HepG2 (cell line): ENCODE data around the gene SLC2A11. TPM values are rescaled to one million over a fixed set of nuclear protein-coding genes. Genes with fewer than 3 reads are reported as not detected.

ENCODE experiments used
- ARID3A ChIP-seq: IDR thresholded peaks from 2 replicates; pipeline ENCODE4 v1.6.1; 2012; ENCODE audit warnings: low read depth, low read length, improper control_type of control experiment
- ATF6 ChIP-seq: sonication (generic); formaldehyde crosslinking; conservative IDR thresholded peaks from 2 replicates; pipeline ENCODE4 v1.4.0; 2020; ENCODE audit warnings: missing genetic modification reagents
- FOXO4 ChIP-seq: sonication (generic); formaldehyde crosslinking; conservative IDR thresholded peaks from 2 replicates; pipeline ENCODE4 v1.8.1; 2023; ENCODE audit warnings: missing genetic modification reagents
- GATAD2A ChIP-seq: IDR thresholded peaks from 2 replicates; pipeline ENCODE4 v1.6.1; 2016
- KDM1A ChIP-seq: IDR thresholded peaks from 2 replicates; pipeline ENCODE4 v1.6.1; 2016; ENCODE audit warnings: missing compliant biosample characterization
- MYC ChIP-seq: sonication (generic); formaldehyde crosslinking; IDR thresholded peaks from 2 replicates; pipeline ENCODE4 v1.9.0; 2021; ENCODE audit warnings: missing genetic modification reagents, borderline replicate concordance
- NFYB ChIP-seq: sonication (generic); formaldehyde crosslinking; IDR thresholded peaks from 2 replicates; pipeline ENCODE4 v1.4.0; 2020; ENCODE audit warnings: missing genetic modification reagents
- NR0B2 ChIP-seq: sonication (generic); formaldehyde crosslinking; IDR thresholded peaks from 2 replicates; pipeline ENCODE4 v1.4.0; 2020; ENCODE audit warnings: mild to moderate bottlenecking, missing genetic modification reagents
- PITX1 ChIP-seq: sonication (generic); formaldehyde crosslinking; IDR thresholded peaks from 2 replicates; pipeline ENCODE4 v1.5.1; 2020; ENCODE audit warnings: mild to moderate bottlenecking, missing genetic modification reagents
- POLR2A ChIP-seq, 2 experiments: IDR thresholded peaks; 2 replicates each; pipeline ENCODE4 v1.6.1; 2011; ENCODE audit warnings: low read depth in 2 of 2, low read length in 2 of 2, mild to moderate bottlenecking in 1 of 2, moderate library complexity in 1 of 2; ENCODE audit not compliant: insufficient read depth in 1 of 2
- SP4 ChIP-seq: sonication (generic); formaldehyde crosslinking; IDR thresholded peaks from 2 replicates; pipeline ENCODE4 v1.8.1; 2023; ENCODE audit warnings: mild to moderate bottlenecking, missing genetic modification reagents
- TEF ChIP-seq: sonication (generic); formaldehyde crosslinking; IDR thresholded peaks from 2 replicates; pipeline ENCODE4 v1.5.0; 2020; ENCODE audit warnings: missing genetic modification reagents
- ZBTB49 ChIP-seq: sonication (generic); formaldehyde crosslinking; IDR thresholded peaks from 2 replicates; pipeline ENCODE4 v1.4.0; 2020; ENCODE audit warnings: missing genetic modification reagents, borderline replicate concordance
- ZBTB7B ChIP-seq: sonication (generic); formaldehyde crosslinking; IDR thresholded peaks from 2 replicates; pipeline ENCODE4 v1.4.0; 2020; ENCODE audit warnings: missing genetic modification reagents
- ZNF225 ChIP-seq: sonication (generic); formaldehyde crosslinking; IDR thresholded peaks from 2 replicates; pipeline ENCODE4 v1.4.0; 2020; ENCODE audit warnings: mild to moderate bottlenecking, missing genetic modification reagents
- ZNF234 ChIP-seq: sonication (generic); formaldehyde crosslinking; conservative IDR thresholded peaks from 2 replicates; pipeline ENCODE4 v1.5.1; 2020; ENCODE audit warnings: mild to moderate bottlenecking, missing genetic modification reagents
- ZNF282 ChIP-seq: fragments of 450-650 bp; IDR thresholded peaks from 2 replicates; pipeline ENCODE4 v1.6.1; 2018; ENCODE audit not compliant: partially characterized antibody
- ZNF296 ChIP-seq: sonication (generic); formaldehyde crosslinking; conservative IDR thresholded peaks from 2 replicates; pipeline ENCODE4 v1.5.0; 2020; ENCODE audit warnings: mild to moderate bottlenecking, missing genetic modification reagents
- ZNF350 ChIP-seq: sonication (generic); formaldehyde crosslinking; IDR thresholded peaks from 2 replicates; pipeline ENCODE4 v1.4.0; 2020; ENCODE audit warnings: mild to moderate bottlenecking, low read depth, missing genetic modification reagents, borderline replicate concordance
- ZNF552 ChIP-seq: sonication (generic); formaldehyde crosslinking; IDR thresholded peaks from 2 replicates; pipeline ENCODE4 v1.9.0; 2022; ENCODE audit warnings: missing genetic modification reagents, mild to moderate bottlenecking, borderline replicate concordance
- ZNF737 ChIP-seq: sonication (generic); formaldehyde crosslinking; IDR thresholded peaks from 2 replicates; pipeline ENCODE4 v1.5.0; 2020; ENCODE audit warnings: missing genetic modification reagents, mild to moderate bottlenecking, borderline replicate concordance
- polyA plus RNA-seq, 8 experiments: library from polyadenylated mRNA; depleted of rRNA in 3 of 8; stranded (reverse) in 7 of 8; unstranded in 1 of 8; fragments of >200 nt; fragmentation: Illumina TruSeq in 4 of 8; extraction: Trizol in 4 of 8; gene quantifications; 2 replicates each; pipeline versions ENCODE4 v1.2.1 to v1.2.3, GENCODE V29; 2011 to 2016; ENCODE audit warnings: low read depth in 4 of 8, missing spikeins in 1 of 8, mixed read lengths in 1 of 8; ENCODE audit not compliant: insufficient read depth in 1 of 8
- total RNA-seq, 5 experiments: library from RNA; depleted of rRNA; stranded (reverse); fragments of >200 nt; fragmentation: Illumina TruSeq; extraction: Trizol; gene quantifications; 2 replicates each; pipeline ENCODE4 v1.2.3, GENCODE V29; 2016; ENCODE audit warnings: low read depth in 1 of 5

SLC2A11 gene
- total and polyA plus RNA-seq, 2 of the 13 experiments (the other 11 are each of a cell fraction or from before 2014, with no cell fraction given): 15.2 to 15.4 TPM

- TF ChIP-seq GATAD2A (peak; percentile 51; the same call in 1 of the 2 replicates), ZBTB7B (CRISPR knock-in tag) (peak; percentile 32; the same call in 1 of the 2 replicates), ATF6 (no peak), ZNF282 (no peak), ZNF234 (no peak), ZNF737 (CRISPR knock-in tag) (no peak), ZNF350 (CRISPR knock-in tag) (peak; percentile 13; the same call in 1 of the 2 replicates), ARID3A (no peak), FOXO4 (CRISPR knock-in tag) (no peak), NR0B2 (CRISPR knock-in tag) (no peak), SP4 (CRISPR knock-in tag) (peak; percentile 72; the same call in 1 of the 2 replicates), ZNF552 (CRISPR knock-in tag) (no peak), POLR2A (IDR thresholded peaks at IDR 0.05; ENCODE audit: insufficient read depth in 1 of 2, low read depth in 2 of 2, low read length in 2 of 2) (peak in 1 of 2 experiments; percentile 27; a peak in 1 of 4 replicates), MYC (CRISPR knock-in tag) (no peak), ZBTB49 (CRISPR knock-in tag) (no peak), ZNF225 (peak; percentile 76; the same call in 1 of the 2 replicates), TEF (CRISPR knock-in tag) (no peak), NFYB (CRISPR knock-in tag) (no peak), KDM1A (CRISPR knock-in tag) (no peak), PITX1 (CRISPR knock-in tag) (peak; percentile 70; the same call in 1 of the 2 replicates), ZNF296 (no peak)
These were observed 712 bp upstream of the SLC2A11 start (continued) for GRCh38 chr22:23856721-23857605.
